Cardiac muscle cell (in vitro differentiated cells and primary cell): ENCODE results near the gene TLK1. TPM values are rescaled to one million over a fixed set of nuclear protein-coding genes. Genes with fewer than 3 reads are reported as not detected.

Source experiments
- polyA plus RNA-seq: library from polyadenylated mRNA; unstranded; fragments of >200 nt; fragmentation: Nextera tagmentation; extraction: Ambion mirVana; gene quantifications from 2 replicates; pipeline ENCODE4 v1.2.1, GENCODE V29; 2016
- total RNA-seq: library from RNA; depleted of rRNA; stranded (reverse); fragments of >200 nt; gene quantifications from 2 replicates; pipeline ENCODE4 v1.2.3, GENCODE V29; 2016

TLK1 gene
- total and polyA plus RNA-seq, 2 experiments from 2014 or later, result 10.1 to 29.2 TPM

Other genes with a start within 250 kb of the TLK1 start
- gene GORASP2, start 231.6 kb downstream of the TLK1 start, total RNA-seq, result 59.4 and 88.7 TPM in 2 replicates
- 105 and 114 TPM in 2 replicates for gene GORASP2, start 231.6 kb downstream of the TLK1 start, polyA plus RNA-seq